Skeletal muscle satellite cell (primary cell): ENCODE results near the gene GABRA6. TPM values are rescaled to one million over a fixed set of nuclear protein-coding genes. Genes with fewer than 3 reads are reported as not detected.
"Not testable (repeated sequence)": the region's sequence is repeated elsewhere in the genome, so short reads cannot be mapped to it uniquely, and the experiment has no call there.

Experiments
- H3K27me3 ChIP-seq: 2 replicates; pipeline ENCODE4 v1.7.0; 2013; ENCODE audit warnings: low read length; ENCODE audit not compliant: control insufficient read depth, insufficient read depth
- H3K36me3 ChIP-seq: 2 replicates; pipeline ENCODE4 v1.7.0; 2013; ENCODE audit warnings: mild to moderate bottlenecking, control low read depth, low read length; ENCODE audit not compliant: insufficient read depth
- H3K4me1 ChIP-seq: 2 replicates; pipeline ENCODE4 v1.7.0; 2013; ENCODE audit warnings: low read length; ENCODE audit not compliant: control insufficient read depth, insufficient read depth
- H3K4me2 ChIP-seq: 2 replicates; pipeline ENCODE4 v1.7.0; 2013; ENCODE audit warnings: mild to moderate bottlenecking, low read length
- H3K4me3 ChIP-seq: 2 replicates; pipeline ENCODE4 v1.7.0; 2013; ENCODE audit warnings: low read length
- H3K9ac ChIP-seq: 2 replicates; pipeline ENCODE4 v1.7.0; 2013; ENCODE audit warnings: mild to moderate bottlenecking, low read depth, low read length, moderate library complexity
- H3K9me3 ChIP-seq: replicated peaks from 2 replicates; pipeline ENCODE4 v1.7.0; 2013; ENCODE audit warnings: mild to moderate bottlenecking, control low read depth, low read length
- total RNA-seq: library from RNA; depleted of rRNA; stranded (reverse); fragments of >200 nt; gene quantifications from 2 replicates; pipeline ENCODE4 v1.2.3, GENCODE V29; 2012; rRNA removed

GABRA6 gene
- total RNA-seq = not detected in 2 replicates

DNA sequence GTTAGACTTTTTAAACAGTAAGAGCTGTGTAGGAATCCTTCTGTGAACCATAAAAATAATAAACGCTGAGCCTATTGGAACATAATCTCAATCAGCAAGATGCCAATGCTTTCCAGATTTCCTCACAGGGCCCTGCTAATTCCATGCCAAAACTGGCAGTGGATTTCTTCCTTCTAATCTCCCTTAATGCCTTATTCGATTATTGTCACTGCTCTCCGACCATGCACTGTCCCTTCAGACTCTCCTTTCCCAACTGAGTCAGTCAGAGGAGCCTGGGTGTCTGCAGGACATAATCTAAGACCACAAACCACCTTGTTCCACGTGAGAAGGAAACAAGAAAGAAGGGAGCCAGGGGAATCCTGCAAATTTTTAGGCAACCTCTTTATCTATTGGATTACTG, at the start of gene GABRA6:
Gene GABRA6, plus strand, starts transcription at position 261 of the 400 bp plus-strand sequence. CDS start 269 bp downstream, outside the sequence.
- H3K4me1 ChIP-seq = no peaks in the 10 kb centered on the region
- no peak within 1 kb of the TSS for H3K4me2 ChIP-seq
- H3K9ac ChIP-seq = no peak within 1 kb of the TSS
- H3K4me3 ChIP-seq = no peak within 1 kb of the TSS
- H3K27me3 ChIP-seq = no peaks in the 10 kb centered on the region
- no peaks in the 10 kb centered on the region for H3K36me3 ChIP-seq
- H3K9me3 ChIP-seq = peaks cover 4% of the 10 kb centered on the region

DNA sequence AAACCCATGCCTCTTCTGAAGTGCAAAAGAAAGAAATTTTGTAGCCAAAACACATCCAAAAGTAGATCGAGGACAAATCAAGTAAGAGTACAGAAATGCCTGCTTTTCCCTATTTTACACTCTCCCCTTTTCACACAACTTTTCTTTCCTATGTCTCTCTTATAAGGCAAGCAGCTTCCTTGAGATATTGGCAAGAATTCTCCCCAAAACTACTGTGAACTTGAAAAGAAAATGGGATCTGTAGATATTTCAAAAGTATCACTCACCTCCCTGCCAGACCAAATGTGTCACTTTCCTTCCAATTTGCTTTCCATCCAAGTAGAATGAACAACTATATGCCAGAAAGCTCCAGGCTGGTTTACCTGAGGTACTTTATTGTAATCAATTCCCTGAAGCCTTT, 47.9 kb upstream of the GABRA6 start:
- no peak overlapping the region for H3K4me2 ChIP-seq
- no peak overlapping the region for H3K9ac ChIP-seq
- no peaks in the 10 kb centered on the region for H3K27me3 ChIP-seq
- no peak overlapping the region for H3K4me3 ChIP-seq
- H3K4me1 ChIP-seq = no peaks in the 10 kb centered on the region
- peaks cover 3% of the 10 kb centered on the region for H3K9me3 ChIP-seq
- no peaks in the 10 kb centered on the region for H3K36me3 ChIP-seq

DNA sequence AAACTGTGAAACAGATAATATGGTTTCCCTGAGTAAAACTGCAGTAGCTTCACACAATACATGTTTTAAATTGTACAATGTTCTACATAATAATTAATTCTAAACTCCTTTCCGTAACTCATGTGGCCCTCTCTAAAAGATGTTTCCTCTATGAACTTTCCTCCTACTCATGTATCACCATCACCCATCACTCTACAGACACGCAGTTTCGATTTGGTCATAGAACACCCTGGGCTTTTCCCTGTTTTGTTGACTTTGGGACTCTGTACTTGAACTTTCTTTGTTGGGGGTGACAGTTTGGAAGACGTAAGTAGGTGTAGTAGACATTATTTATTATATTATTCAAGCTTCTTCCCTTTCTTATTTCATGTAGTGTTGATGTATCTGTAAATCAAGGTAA, 44.1 kb upstream of the GABRA6 start:
- no peak overlapping the region for H3K9ac ChIP-seq
- H3K4me3 ChIP-seq = no peak overlapping the region
- no peaks in the 10 kb centered on the region for H3K27me3 ChIP-seq
- H3K4me2 ChIP-seq = no peak overlapping the region
- H3K4me1 ChIP-seq = no peaks in the 10 kb centered on the region
- peaks cover 7% of the 10 kb centered on the region for H3K9me3 ChIP-seq
- no peaks in the 10 kb centered on the region for H3K36me3 ChIP-seq

DNA sequence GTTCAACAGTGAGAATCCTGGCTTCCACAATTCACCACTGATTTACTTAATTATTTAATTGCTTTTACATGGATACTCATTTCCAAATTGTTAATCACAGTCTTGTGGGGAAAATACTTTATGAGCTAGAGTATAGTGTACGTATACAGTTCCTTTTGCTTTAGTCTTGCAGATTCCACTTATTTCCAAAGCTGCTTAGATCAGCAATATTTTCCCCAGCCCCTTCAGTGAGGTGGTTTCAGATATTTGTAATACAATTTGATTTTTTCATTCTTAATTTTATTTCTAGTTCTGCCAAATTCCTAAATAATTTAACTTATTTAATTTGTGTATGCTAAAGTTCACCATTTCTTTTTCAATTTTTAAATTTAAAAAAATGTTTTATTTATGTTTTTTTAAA, 40.3 kb upstream of the GABRA6 start:
- H3K9ac ChIP-seq = no peak overlapping the region
- H3K4me1 ChIP-seq = no peaks in the 10 kb centered on the region
- H3K27me3 ChIP-seq = no peaks in the 10 kb centered on the region
- peaks cover 9% of the 10 kb centered on the region for H3K9me3 ChIP-seq
- no peak overlapping the region for H3K4me3 ChIP-seq
- no peaks in the 10 kb centered on the region for H3K36me3 ChIP-seq
- H3K4me2 ChIP-seq = no peak overlapping the region

DNA sequence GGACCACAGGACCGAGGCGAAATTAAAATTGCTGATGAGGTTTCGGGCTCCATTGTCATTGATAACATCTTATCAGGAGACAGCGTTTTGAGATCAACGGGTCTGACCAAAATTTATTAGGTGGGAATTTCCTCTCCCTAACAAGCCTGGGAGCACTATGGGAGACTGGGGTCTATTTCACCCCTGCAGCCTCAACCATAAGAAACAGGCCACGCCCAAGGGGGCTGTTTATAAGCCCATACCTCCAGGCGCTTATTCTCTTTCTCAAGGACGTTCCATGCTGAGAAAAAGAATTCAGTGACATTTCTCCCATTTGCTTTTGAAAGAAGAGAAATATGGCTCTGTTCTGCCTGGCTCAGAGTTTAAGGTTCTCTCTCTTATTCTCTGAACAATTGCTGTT, 33.6 kb upstream of the GABRA6 start:
- H3K9ac ChIP-seq, H3K4me1 ChIP-seq, H3K27me3 ChIP-seq, H3K4me2 ChIP-seq, H3K36me3 ChIP-seq, H3K4me3 ChIP-seq, H3K9me3 ChIP-seq: not testable (repeated sequence)

DNA sequence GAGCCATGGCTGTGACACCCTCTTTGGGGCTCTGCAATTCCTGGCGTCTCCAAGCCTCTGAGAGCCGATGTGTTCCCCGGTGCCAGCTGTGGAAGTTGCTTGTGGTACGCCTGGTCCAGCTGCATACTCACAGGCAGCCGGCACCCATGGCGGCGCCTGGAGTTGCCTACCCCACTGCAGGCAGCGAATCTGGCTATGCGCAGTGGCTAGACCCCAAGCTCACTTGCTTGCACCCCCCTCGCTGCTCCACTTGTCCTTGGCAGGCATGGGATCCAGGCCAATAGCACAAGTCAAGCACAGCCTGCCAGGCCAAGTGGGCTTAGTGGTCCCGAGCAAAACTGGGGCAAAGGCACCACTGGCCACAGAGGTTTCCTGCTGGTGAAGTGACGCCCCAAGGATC, 24.7 kb upstream of the GABRA6 start:
- H3K9me3 ChIP-seq = no peaks in the 10 kb centered on the region
- no peaks in the 10 kb centered on the region for H3K27me3 ChIP-seq
- H3K4me1 ChIP-seq = no peaks in the 10 kb centered on the region
- H3K4me3 ChIP-seq = no peak overlapping the region
- H3K4me2 ChIP-seq = no peak overlapping the region
- H3K9ac ChIP-seq = no peak overlapping the region
- no peaks in the 10 kb centered on the region for H3K36me3 ChIP-seq

DNA sequence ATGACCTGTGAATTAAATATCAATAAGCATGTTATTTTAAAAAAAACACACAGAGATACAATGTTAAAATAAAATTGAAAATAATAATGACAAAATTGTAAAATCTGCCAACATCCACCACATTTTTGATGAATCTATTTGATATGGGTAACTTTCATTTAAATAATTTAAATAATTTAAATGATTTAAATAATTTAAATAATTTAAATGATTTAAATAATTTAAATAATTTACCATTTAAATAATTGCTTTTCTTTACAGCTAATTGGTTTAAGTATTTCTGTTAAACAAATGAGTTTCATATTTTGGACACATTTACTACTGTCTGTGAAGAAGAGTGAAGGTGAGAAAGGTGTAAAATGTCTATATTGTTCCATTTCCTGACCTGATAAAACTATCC, 22.1 kb upstream of the GABRA6 start:
- no peaks in the 10 kb centered on the region for H3K4me1 ChIP-seq
- H3K4me2 ChIP-seq = no peak overlapping the region
- H3K9me3 ChIP-seq = no peaks in the 10 kb centered on the region
- H3K9ac ChIP-seq = no peak overlapping the region
- H3K36me3 ChIP-seq = no peaks in the 10 kb centered on the region
- no peaks in the 10 kb centered on the region for H3K27me3 ChIP-seq
- no peak overlapping the region for H3K4me3 ChIP-seq

DNA sequence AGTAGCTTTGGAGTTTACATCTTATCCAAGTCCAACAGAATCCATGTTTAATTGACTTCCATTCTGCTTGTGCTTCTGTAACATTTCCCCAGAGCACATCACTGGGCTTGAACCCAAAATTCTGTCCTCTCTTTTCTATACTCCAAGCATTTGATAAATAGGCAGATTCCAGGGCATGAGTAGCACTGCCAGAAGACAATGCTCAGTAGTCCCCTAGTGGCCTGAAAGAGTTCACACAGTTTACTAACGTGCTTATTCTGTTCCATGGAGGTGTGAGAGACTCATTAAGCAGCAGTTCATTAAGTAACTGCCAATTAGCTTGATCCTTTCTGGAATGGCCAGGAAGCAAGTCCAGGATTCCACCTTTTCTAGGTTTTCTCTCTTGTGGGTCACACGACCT, 9.4 kb upstream of the GABRA6 start:
- H3K4me1 ChIP-seq = no peaks in the 10 kb centered on the region
- no peak overlapping the region for H3K4me3 ChIP-seq
- no peaks in the 10 kb centered on the region for H3K36me3 ChIP-seq
- H3K9ac ChIP-seq = no peak overlapping the region
- peaks cover 10% of the 10 kb centered on the region for H3K9me3 ChIP-seq
- H3K27me3 ChIP-seq = no peaks in the 10 kb centered on the region
- H3K4me2 ChIP-seq = no peak overlapping the region

DNA sequence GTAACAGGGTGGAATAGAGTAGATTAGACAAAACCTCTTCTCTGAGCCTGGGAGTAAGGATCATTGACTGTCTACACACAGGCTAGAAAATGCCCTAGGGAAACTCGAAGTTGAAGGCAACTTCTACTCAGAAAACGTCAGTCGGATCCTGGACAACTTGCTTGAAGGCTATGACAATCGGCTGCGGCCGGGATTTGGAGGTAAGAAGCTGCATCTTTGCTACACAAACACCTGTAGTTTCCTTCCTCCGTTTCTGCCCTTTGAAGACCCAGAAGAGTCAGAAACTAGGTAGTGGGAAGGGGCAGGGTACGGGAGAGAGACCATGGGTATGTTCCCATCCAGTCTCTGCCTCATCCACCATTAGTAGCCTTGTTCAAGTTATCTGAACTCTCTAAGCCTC, 628 bp downstream of the GABRA6 start:
- H3K4me2 ChIP-seq = no peak overlapping the region

DNA sequence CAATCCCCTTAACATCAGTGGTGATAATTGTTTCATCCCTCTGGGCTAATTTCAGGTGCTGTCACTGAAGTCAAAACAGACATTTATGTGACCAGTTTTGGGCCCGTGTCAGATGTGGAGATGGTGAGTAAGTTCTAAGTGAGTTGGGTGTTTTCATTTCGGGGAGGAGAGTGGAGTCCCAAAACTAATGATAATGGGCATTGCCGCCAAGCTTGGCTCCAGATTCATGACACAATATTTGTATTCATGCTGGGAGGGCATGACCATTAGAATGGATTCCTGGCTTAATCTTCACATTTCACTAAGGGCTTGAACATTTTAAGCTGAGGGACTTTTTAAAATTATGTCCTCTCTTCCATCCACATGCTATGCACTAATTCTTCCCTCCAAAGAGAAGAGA, 1.4 kb downstream of the GABRA6 start:
- H3K36me3 ChIP-seq = no peaks in the 10 kb centered on the region
- peaks cover 4% of the 10 kb centered on the region for H3K9me3 ChIP-seq
- no peaks in the 10 kb centered on the region for H3K4me1 ChIP-seq
- no peak overlapping the region for H3K9ac ChIP-seq
- no peaks in the 10 kb centered on the region for H3K27me3 ChIP-seq
- no peak overlapping the region for H3K4me3 ChIP-seq
- no peak overlapping the region for H3K4me2 ChIP-seq

More for the DNA sequence above, 628 bp downstream of the GABRA6 start:
- no peak overlapping the region for H3K4me3 ChIP-seq
- no peak overlapping the region for H3K9ac ChIP-seq
- H3K9me3 ChIP-seq = peaks cover 3% of the 10 kb centered on the region
- no peaks in the 10 kb centered on the region for H3K4me1 ChIP-seq
- no peaks in the 10 kb centered on the region for H3K36me3 ChIP-seq
- H3K27me3 ChIP-seq = no peaks in the 10 kb centered on the region

DNA sequence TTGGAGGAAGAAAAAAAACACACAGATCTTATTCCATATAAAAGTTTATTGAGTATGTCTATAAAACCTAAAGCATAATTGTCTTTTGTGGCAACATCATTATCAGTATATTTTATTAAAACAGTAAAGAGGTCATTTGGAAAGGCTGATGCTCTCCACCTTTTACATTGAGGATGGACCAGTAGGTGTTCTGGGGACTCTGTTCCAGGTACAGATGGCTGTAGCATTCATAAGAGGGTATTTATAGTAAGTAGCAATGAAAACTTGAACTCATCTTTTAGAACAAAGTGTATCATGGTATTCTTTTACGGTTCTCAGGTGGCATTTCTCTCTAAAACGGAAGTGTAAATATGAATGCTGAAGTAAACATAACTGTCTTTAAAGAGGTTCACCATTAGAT, 1.8 kb downstream of the GABRA6 start:
- no peaks in the 10 kb centered on the region for H3K36me3 ChIP-seq
- H3K9ac ChIP-seq = no peak overlapping the region
- H3K4me3 ChIP-seq = no peak overlapping the region
- H3K27me3 ChIP-seq = no peaks in the 10 kb centered on the region
- no peaks in the 10 kb centered on the region for H3K4me1 ChIP-seq
- H3K4me2 ChIP-seq = no peak overlapping the region
- peaks cover 6% of the 10 kb centered on the region for H3K9me3 ChIP-seq

DNA sequence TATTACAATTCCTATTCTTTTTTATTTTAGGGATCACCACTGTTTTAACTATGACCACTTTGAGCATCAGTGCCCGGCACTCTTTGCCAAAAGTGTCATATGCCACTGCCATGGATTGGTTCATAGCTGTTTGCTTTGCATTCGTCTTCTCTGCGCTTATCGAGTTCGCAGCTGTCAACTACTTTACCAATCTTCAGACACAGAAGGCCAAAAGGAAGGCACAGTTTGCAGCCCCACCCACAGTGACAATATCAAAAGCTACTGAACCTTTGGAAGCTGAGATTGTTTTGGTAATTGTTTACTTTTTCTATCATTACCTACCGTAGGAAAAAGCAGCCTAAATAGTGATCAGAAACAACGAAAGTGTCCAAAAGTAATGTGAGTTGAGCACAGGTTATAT, 6.4 kb downstream of the GABRA6 start:
- Histone ChIP-seq H3K27me3 (no peaks in the 10 kb centered on the region), H3K36me3 (no peaks in the 10 kb centered on the region), H3K4me2 (no peak overlapping the region), H3K4me3 (no peak overlapping the region), H3K9me3 (peaks cover 3% of the 10 kb centered on the region), H3K9ac (no peak overlapping the region), H3K4me1 (no peaks in the 10 kb centered on the region)
